Upper lobe of right lung (tissue), 1 donor: ENCODE data around the gene TTLL11. TPM values are rescaled to one million over a fixed set of nuclear protein-coding genes. Genes with fewer than 3 reads are reported as not detected.

Experiments used
- ATAC-seq: fragments of 200-7000 bp; cut with Tn5 transposase; one replicate; pipeline ENCODE4 v1.9.1; 2020; ENCODE audit warnings: mild to moderate bottlenecking, moderate library complexity
- DNase-seq: peaks from one replicate; pipeline ENCODE4 v3.0.0-alpha.2; 2020
- H3K27ac ChIP-seq: fragments of 200-600 bp; one replicate; pipeline ENCODE4 v1.8.0; 2022
- H3K27me3 ChIP-seq: fragments of 200-600 bp; one replicate; pipeline ENCODE4 v1.8.0; 2022; ENCODE audit warnings: mild to moderate bottlenecking
- H3K36me3 ChIP-seq: fragments of 200-600 bp; one replicate; pipeline ENCODE4 v1.8.0; 2022
- H3K4me1 ChIP-seq: fragments of 200-600 bp; one replicate; pipeline ENCODE4 v1.8.0; 2022
- H3K4me3 ChIP-seq: fragments of 200-600 bp; one replicate; pipeline ENCODE4 v1.8.0; 2022; ENCODE audit warnings: mild to moderate bottlenecking
- H3K9me3 ChIP-seq: fragments of 200-600 bp; one replicate; pipeline ENCODE4 v1.8.0; 2022
- CTCF ChIP-seq: fragments of 200-600 bp; IDR thresholded peaks from one replicate; pipeline ENCODE4 v1.8.0; 2022; ENCODE audit warnings: antibody characterized with exemption
- intact Hi-C: fragments of 100-400 bp; cut with DNase I; formaldehyde crosslinking; loops from one replicate; pipeline ENCODE4 v1.11.0; 2022
- total RNA-seq: library from RNA; stranded (reverse); fragmentation: NEBNext Ultra II Directional; extraction: Animal tissue kit (Norgen Biotek cat#: 25700); gene quantifications from one replicate; pipeline ENCODE4 v1.2.1, GENCODE V29; 2021
- donor health status: DM: no; HTN: yes; CAD: no; lungs with severe emphysema.

The TTLL11 gene
- total RNA-seq, 1 donor from 2014 or later, result 10.7 TPM

GRCh38 chr9:122011818-122012498, 81.2 kb downstream of the TTLL11 start:
- H3K27me3 ChIP-seq, result no peaks in the 10 kb centered on the region
- ATAC-seq (no peak), DNase-seq (no peak)
- no peak overlapping the region for H3K4me3 ChIP-seq
- TF ChIP-seq CTCF, result no peak
- intact Hi-C loops, result no loop called here
- no peak overlapping the region for H3K27ac ChIP-seq
- no peaks in the 10 kb centered on the region for H3K36me3 ChIP-seq
- no peaks in the 10 kb centered on the region for H3K4me1 ChIP-seq
- H3K9me3 ChIP-seq, result no peaks in the 10 kb centered on the region

DNA sequence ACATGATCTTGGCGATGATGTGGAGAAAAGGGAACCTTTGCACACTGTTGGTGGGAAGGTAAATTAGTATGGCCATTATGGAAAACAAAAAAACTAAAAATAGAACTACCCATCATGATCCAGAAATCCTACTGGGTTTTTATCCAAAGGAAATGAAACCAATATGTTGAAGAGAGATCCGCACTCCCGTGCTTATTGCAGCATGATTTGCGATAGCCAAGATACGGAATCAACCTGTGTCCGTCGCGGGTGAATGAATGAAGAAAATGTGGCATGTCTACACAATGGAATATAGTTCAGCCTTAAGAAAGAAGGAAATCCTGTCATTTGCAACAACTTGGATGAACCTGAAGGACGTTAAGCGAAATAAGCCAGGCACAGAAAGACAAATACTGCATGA, 84.5 kb downstream of the TTLL11 start:
- TF ChIP-seq CTCF, result no peak
- ATAC-seq, result no peak
- H3K4me1 ChIP-seq, result no peaks in the 10 kb centered on the region
- H3K27ac ChIP-seq, result no peak overlapping the region
- H3K4me3 ChIP-seq, result no peak overlapping the region
- H3K27me3 ChIP-seq, result no peaks in the 10 kb centered on the region
- DNase-seq, result no peak
- H3K36me3 ChIP-seq, result no peaks in the 10 kb centered on the region
- H3K9me3 ChIP-seq, result no peaks in the 10 kb centered on the region
- intact Hi-C loops, result no loop called here

DNA sequence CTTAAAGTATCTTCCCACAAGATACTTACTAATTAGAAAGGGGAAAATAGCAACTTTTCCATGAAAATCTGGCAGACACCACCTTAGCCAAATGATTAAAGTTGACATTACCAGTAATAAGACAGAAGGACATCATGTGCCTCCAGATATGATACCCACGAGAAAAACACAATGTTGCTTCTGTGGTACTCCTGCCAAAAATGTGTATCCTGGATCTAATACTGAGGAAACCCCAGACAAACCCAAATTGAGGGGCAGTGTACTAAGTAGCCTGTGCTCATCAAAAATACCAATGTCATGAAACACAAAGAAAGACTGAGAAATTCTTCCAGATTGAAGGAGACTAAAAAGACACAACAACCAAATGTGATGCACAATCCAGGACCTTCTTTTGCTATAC, 85.3 kb downstream of the TTLL11 start:
- no peak for ATAC-seq
- no peak for DNase-seq
- Histone ChIP-seq H3K27me3 (no peaks in the 10 kb centered on the region), H3K36me3 (no peaks in the 10 kb centered on the region), H3K27ac (no peak overlapping the region), H3K4me1 (no peaks in the 10 kb centered on the region), H3K4me3 (no peak overlapping the region), H3K9me3 (no peaks in the 10 kb centered on the region)
- TF ChIP-seq CTCF, result no peak
- intact Hi-C loops, result no loop called here

DNA sequence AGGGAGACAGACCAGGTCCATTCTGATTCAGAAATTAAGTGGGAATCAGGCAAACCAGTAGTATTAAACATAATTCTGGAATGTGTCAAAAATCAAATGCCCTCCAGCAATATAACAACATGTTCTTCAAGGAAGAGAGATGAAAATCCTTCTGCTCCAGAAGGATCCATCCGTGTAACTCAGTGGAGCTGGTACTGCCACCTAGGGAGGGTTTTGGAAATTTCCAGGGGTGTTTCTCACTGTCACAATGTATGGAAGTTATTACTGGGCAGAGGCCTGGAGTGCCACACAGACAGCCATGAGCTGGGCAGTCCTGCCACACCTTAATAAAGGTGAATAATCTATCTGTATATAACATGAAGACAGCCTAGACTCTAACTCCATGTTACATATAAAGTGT, 87.5 kb downstream of the TTLL11 start:
- DNase-seq (no peak), ATAC-seq (peak; percentile 40)
- Histone ChIP-seq H3K27me3 (no peaks in the 10 kb centered on the region), H3K9me3 (no peaks in the 10 kb centered on the region), H3K27ac (no peak overlapping the region), H3K36me3 (no peaks in the 10 kb centered on the region), H3K4me1 (no peaks in the 10 kb centered on the region), H3K4me3 (no peak overlapping the region)
- intact Hi-C loops, result no loop called here
- TF ChIP-seq CTCF, result peak; percentile 29

- DNase-seq (no peak), ATAC-seq (no peak)
- H3K27me3 ChIP-seq, result no peaks in the 10 kb centered on the region
- no peak for TF ChIP-seq CTCF
- no peaks in the 10 kb centered on the region for H3K36me3 ChIP-seq
- no peaks in the 10 kb centered on the region for H3K4me1 ChIP-seq
- intact Hi-C loops, result no loop called here
- H3K4me3 ChIP-seq, result no peak overlapping the region
- no peaks in the 10 kb centered on the region for H3K9me3 ChIP-seq
- no peak overlapping the region for H3K27ac ChIP-seq
Observed at GRCh38 chr9:122004589-122004988, 88.5 kb downstream of the TTLL11 start.
